HepG2 (cell line): Measurements from ENCODE around the gene ZFTA. TPM values are rescaled to one million over a fixed set of nuclear protein-coding genes. Genes with fewer than 3 reads are reported as not detected.

ENCODE experiments used
- ATAC-seq: fragments of 200-7000 bp; cut with Tn5 transposase; 3 replicates; pipeline ENCODE4 v1.9.1; 2020; ENCODE audit warnings: mild to moderate bottlenecking, moderate library complexity
- BruUV-seq: library from RNA; stranded (reverse); fragments of 400-500 nt; replicated peaks from 2 replicates; lab custom pipeline; 2021; lab: Mats Ljungman, UMichigan
- CTCF ChIA-PET: fragments of 300-600 bp; formaldehyde crosslinking; extraction: SDS; loops from one replicate; lab custom pipeline; 2021; ENCODE audit warnings: low total read pairs, inconsistent platforms, low intra/inter-chr PET ratio; lab: Yijun Ruan, JAX
- POLR2A ChIA-PET: fragments of 350-600 bp; sonication (Branson Sonifier 250); formaldehyde crosslinking; loops from one replicate; lab custom pipeline; 2020; ENCODE audit warnings: antibody characterized with exemption, inconsistent platforms; lab: Yijun Ruan, JAX
- DNase-seq: peaks from one replicate; pipeline ENCODE4 v3.0.0-alpha.2; 2015; ENCODE audit warnings: low spot score
- FAIRE-seq: peaks from 3 replicates; lab custom pipeline; 2011; peaks lifted over from hg19 to GRCh38; lab: Jason Lieb, UNC
- H2AFZ ChIP-seq: one replicate; pipeline ENCODE4 v1.6.1; 2011; ENCODE audit warnings: low read length, inconsistent platforms
- H3K27ac ChIP-seq: fragments of 300-600 bp; 3 replicates; pipeline ENCODE4 v1.8.0; 2011; ENCODE audit warnings: mixed run types, mild to moderate bottlenecking, mixed read lengths, low read length, inconsistent platforms; ENCODE audit not compliant: insufficient read depth; ENCODE audit errors: extremely low read length
- H3K27me3 ChIP-seq, 2 experiments: fragments of 200-600 bp in 1 of 2; 2 replicates in 1 of 2; 3 replicates in 1 of 2; pipeline versions ENCODE4 v1.6.0 to v1.8.0; 2011; ENCODE audit warnings: low read length in 2 of 2, mild to moderate bottlenecking in 2 of 2, moderate library complexity in 2 of 2, inconsistent platforms in 1 of 2; ENCODE audit not compliant: insufficient read depth in 2 of 2, control insufficient read depth in 1 of 2
- H3K36me3 ChIP-seq, 2 experiments: fragments of 200-600 bp in 1 of 2; replicated peaks in 1 of 2; 2 replicates in 1 of 2; 3 replicates in 1 of 2; pipeline versions ENCODE4 v1.5.1 to v1.8.0; 2011; ENCODE audit warnings: low read length in 2 of 2, inconsistent platforms in 1 of 2; ENCODE audit not compliant: insufficient read depth in 2 of 2, control insufficient read depth in 1 of 2
- H3K4me1 ChIP-seq: 2 replicates; pipeline ENCODE4 v1.5.1; 2012; ENCODE audit warnings: low read length, inconsistent platforms; ENCODE audit not compliant: insufficient read depth
- H3K4me2 ChIP-seq: 2 replicates; pipeline ENCODE4 v1.6.0; 2011; ENCODE audit warnings: low read depth, low read length, inconsistent platforms
- H3K4me3 ChIP-seq, 3 experiments: fragments of 200-600 bp in 1 of 3; sonication (generic), shearing (Covaris generic) in 1 of 3; replicated peaks in 1 of 3; 2 replicates each; pipeline ENCODE4 v1.5.1; 2011 to 2016; ENCODE audit warnings: low read length in 3 of 3, inconsistent platforms in 2 of 3, low read depth in 2 of 3, mild to moderate bottlenecking in 2 of 3, control low read depth in 1 of 3, mixed read lengths in 1 of 3; ENCODE audit not compliant: insufficient read depth in 1 of 3
- H3K79me2 ChIP-seq: one replicate; pipeline ENCODE4 v1.6.1; 2011; ENCODE audit warnings: low read length, inconsistent platforms; ENCODE audit not compliant: insufficient read depth
- H3K9ac ChIP-seq: 2 replicates; pipeline ENCODE4 v1.6.0; 2011; ENCODE audit warnings: mild to moderate bottlenecking, low read depth, low read length, inconsistent platforms; ENCODE audit not compliant: insufficient read depth
- H3K9me3 ChIP-seq: 2 replicates; pipeline ENCODE4 v1.5.1; 2012; ENCODE audit warnings: mild to moderate bottlenecking, low read length
- H4K20me1 ChIP-seq: 2 replicates; pipeline ENCODE4 v1.6.0; 2011; ENCODE audit warnings: inconsistent platforms, mild to moderate bottlenecking, low read length, moderate library complexity; ENCODE audit not compliant: insufficient read depth
- ATF3 ChIP-seq: sonication (generic); formaldehyde crosslinking; IDR thresholded peaks from 2 replicates; pipeline ENCODE4 v1.4.0; 2020; ENCODE audit warnings: missing genetic modification reagents
- CERS6 ChIP-seq: sonication (generic); formaldehyde crosslinking; IDR thresholded peaks from 2 replicates; pipeline ENCODE4 v1.5.0; 2020; ENCODE audit warnings: missing genetic modification reagents
- GMEB2 ChIP-seq: IDR thresholded peaks from 2 replicates; pipeline ENCODE4 v1.6.1; 2016; ENCODE audit warnings: missing biosample characterization, missing genetic modification reagents, low read depth
- NFYC ChIP-seq: IDR thresholded peaks from 2 replicates; pipeline ENCODE4 v1.6.1; 2016; ENCODE audit warnings: missing genetic modification reagents, missing compliant biosample characterization
- SIX4 ChIP-seq: sonication (generic); formaldehyde crosslinking; IDR thresholded peaks from 2 replicates; pipeline ENCODE4 v1.4.0; 2020; ENCODE audit warnings: missing genetic modification reagents
- TOPORS ChIP-seq: sonication (generic); formaldehyde crosslinking; IDR thresholded peaks from 2 replicates; pipeline ENCODE4 v1.8.0; 2023; ENCODE audit warnings: mild to moderate bottlenecking, missing genetic modification reagents
- ZBTB38 ChIP-seq: sonication (generic); formaldehyde crosslinking; IDR thresholded peaks from 2 replicates; pipeline ENCODE4 v1.5.1; 2020; ENCODE audit warnings: mild to moderate bottlenecking, missing genetic modification reagents
- ZNF101 ChIP-seq: sonication (generic); formaldehyde crosslinking; IDR thresholded peaks from 2 replicates; pipeline ENCODE4 v1.4.0; 2020; ENCODE audit warnings: mild to moderate bottlenecking, low read depth, missing genetic modification reagents, borderline replicate concordance
- ZNF382 ChIP-seq: sonication (generic); formaldehyde crosslinking; IDR thresholded peaks from 2 replicates; pipeline ENCODE4 v1.5.0; 2020; ENCODE audit warnings: missing genetic modification reagents, mild to moderate bottlenecking, borderline replicate concordance
- ZNF550 ChIP-seq: sonication (generic); formaldehyde crosslinking; IDR thresholded peaks from 2 replicates; pipeline ENCODE4 v1.4.0; 2020; ENCODE audit warnings: mild to moderate bottlenecking, missing genetic modification reagents, borderline replicate concordance
- ZNF569 ChIP-seq: sonication (generic); formaldehyde crosslinking; IDR thresholded peaks from 2 replicates; pipeline ENCODE4 v1.5.0; 2020; ENCODE audit warnings: mild to moderate bottlenecking, missing genetic modification reagents, moderate library complexity, borderline replicate concordance
- ZNF710 ChIP-seq: sonication (generic); formaldehyde crosslinking; IDR thresholded peaks from 2 replicates; pipeline ENCODE4 v1.5.0; 2020; ENCODE audit warnings: mild to moderate bottlenecking, missing genetic modification reagents, borderline replicate concordance
- ZNF790 ChIP-seq: sonication (generic); formaldehyde crosslinking; IDR thresholded peaks from 2 replicates; pipeline ENCODE4 v1.8.0; 2022; ENCODE audit warnings: missing genetic modification reagents, mild to moderate bottlenecking, borderline replicate concordance
- WGBS: methylation state at CpG from one replicate; pipeline ENCODE4 v1.1.6; 2017; ENCODE audit warnings: low lambda C conversion rate; 5-methylcytosine and 5-hydroxymethylcytosine counted together
- in situ Hi-C: cut with HindIII; loops from 2 replicates; pipeline ENCODE4 v1.10.0; 2017; ENCODE audit warnings: low pct_unique_long_range_greater_than_20kb; ENCODE audit not compliant: extremely low pct_ligation_motif_present
- intact Hi-C: fragments of 100-400 bp; cut with micrococcal nuclease; formaldehyde crosslinking; loops from one replicate; pipeline ENCODE4 v1.10.0; 2022; ENCODE audit not compliant: unreplicated experiment
- polyA plus RNA-seq, 8 experiments: library from polyadenylated mRNA; depleted of rRNA in 3 of 8; stranded (reverse) in 7 of 8; unstranded in 1 of 8; fragments of >200 nt; fragmentation: Illumina TruSeq in 4 of 8; extraction: Trizol in 4 of 8; gene quantifications; 2 replicates each; pipeline versions ENCODE4 v1.2.1 to v1.2.3, GENCODE V29; 2011 to 2016; ENCODE audit warnings: low read depth in 4 of 8, missing spikeins in 1 of 8, mixed read lengths in 1 of 8; ENCODE audit not compliant: insufficient read depth in 1 of 8
- total RNA-seq, 5 experiments: library from RNA; depleted of rRNA; stranded (reverse); fragments of >200 nt; fragmentation: Illumina TruSeq; extraction: Trizol; gene quantifications; 2 replicates each; pipeline ENCODE4 v1.2.3, GENCODE V29; 2016; ENCODE audit warnings: low read depth in 1 of 5

The ZFTA gene
- total and polyA plus RNA-seq, 2 of the 13 experiments (the other 11 are each of a cell fraction or from before 2014, with no cell fraction given), result 3.9 to 10.4 TPM

- TF ChIP-seq TOPORS, result no peak
- no peak for TF ChIP-seq ATF3 (CRISPR knock-in tag)
- TF ChIP-seq CERS6, result no peak
- no peak for TF ChIP-seq SIX4
- no peak for TF ChIP-seq ZNF101 (CRISPR knock-in tag)
- TF ChIP-seq ZNF550 (CRISPR knock-in tag), result no peak
- TF ChIP-seq ZNF382, result no peak
- TF ChIP-seq ZBTB38 (CRISPR knock-in tag), result no peak
- no peak for TF ChIP-seq GMEB2 (CRISPR knock-in tag)
- TF ChIP-seq, all 625 proteins: peak for 0
These were observed 35.7 kb upstream of the ZFTA start (continued) for GRCh38 chr11:63804259-63804658.

- in situ Hi-C loops (no loop called here), intact Hi-C loops (no loop called here)
- POLR2A ChIA-PET, result interaction anchor here (0.5 to 1.2 kb wide), 2 partner anchors 35 to 114 kb away, joined by 3 read pairs; partner anchors contain the start of genes RCOR2 and ZFTA
- Histone ChIP-seq H3K4me2 (no peak overlapping the region), H3K4me1 (peaks cover 7% of the 10 kb centered on the region), H3K27me3 (no peaks in the 10 kb centered on the region), H3K9ac (no peak overlapping the region), H3K79me2 (no peaks in the 10 kb centered on the region), H3K9me3 (no peaks in the 10 kb centered on the region), H2AFZ (no peak overlapping the region), H3K27ac (no peak overlapping the region), H3K36me3 (no peaks in the 10 kb centered on the region), H3K4me3 (no peak overlapping the region), H4K20me1 (no peaks in the 10 kb centered on the region)
- DNase-seq, result no peak
- ATAC-seq, result no peak
- FAIRE-seq, result no peak
- BruUV-seq, result no TSS peak
- CTCF ChIA-PET, result no interaction called here
- WGBS, result 85% methylated on average over 10 of the region's 10 CpGs
- TF ChIP-seq NFYC (peak; percentile 35; the same call in 1 of the 2 replicates), ZNF569 (CRISPR knock-in tag) (no peak), ZNF790 (CRISPR knock-in tag) (no peak), ZNF710 (CRISPR knock-in tag) (no peak)
These were observed 34.3 kb upstream of the ZFTA start for GRCh38 chr11:63802637-63803414.
